Measurements from ENCODE around the gene PRR12.

Gene PRR12

GRCh38 chr19:49565261-49565660 lies 25.7 kb upstream of the PRR12 start:
- DNase-seq (ENCODE audit: low read depth in 2 of 2) = no peak

- no peak for DNase-seq (ENCODE audit: low read depth in 2 of 2)
Measured at GRCh38 chr19:49566302-49566701, 24.7 kb upstream of the PRR12 start.

- DNase-seq (ENCODE audit: low read depth in 2 of 2) = no peak
Measured at GRCh38 chr19:49567861-49568441, 23.0 kb upstream of the PRR12 start.

GRCh38 chr19:49570138-49570856 lies 20.7 kb upstream of the PRR12 start:
- peak in 1 of 2 donors; percentile 68 for DNase-seq (ENCODE audit: low read depth in 2 of 2)

- DNase-seq (ENCODE audit: low read depth in 2 of 2) = no peak
Measured at GRCh38 chr19:49570997-49571676, 19.8 kb upstream of the PRR12 start.

GRCh38 chr19:49573009-49573408 lies 18.0 kb upstream of the PRR12 start:
- no peak for DNase-seq (ENCODE audit: low read depth in 2 of 2)

- no peak for DNase-seq (ENCODE audit: low read depth in 2 of 2)
Measured at GRCh38 chr19:49573425-49573824, 17.6 kb upstream of the PRR12 start.

GRCh38 chr19:49574206-49574755 lies 16.7 kb upstream of the PRR12 start:
- DNase-seq (ENCODE audit: low read depth in 2 of 2) = no peak

GRCh38 chr19:49579193-49579592 lies 11.8 kb upstream of the PRR12 start:
- no peak for DNase-seq (ENCODE audit: low read depth in 2 of 2)

GRCh38 chr19:49579947-49580263 lies 11.1 kb upstream of the PRR12 start:
- no peak for DNase-seq (ENCODE audit: low read depth in 2 of 2)

GRCh38 chr19:49580264-49581006 lies 10.5 kb upstream of the PRR12 start, which contains the start of gene NOSIP:
NOSIP (minus strand) TSS chr19:49580556; CDS start chr19:49560691, 19,865 bp downstream.
- peak; percentile 93 to 94 for DNase-seq (ENCODE audit: low read depth in 2 of 2)

GRCh38 chr19:49581007-49581508 lies 9.9 kb upstream of the PRR12 start, which contains the start of gene PRRG2:
PRRG2 (plus strand) TSS chr19:49581316; CDS start chr19:49583220, 1,904 bp downstream.
- DNase-seq (ENCODE audit: low read depth in 2 of 2) = no peak

- no peak for DNase-seq (ENCODE audit: low read depth in 2 of 2)
Measured at GRCh38 chr19:49583239-49583638, 7.7 kb upstream of the PRR12 start.

GRCh38 chr19:49585023-49585422 lies 6.0 kb upstream of the PRR12 start:
- no peak for DNase-seq (ENCODE audit: low read depth in 2 of 2)

- no peak for DNase-seq (ENCODE audit: low read depth in 2 of 2)
Measured at GRCh38 chr19:49587227-49587626, 3.8 kb upstream of the PRR12 start.

- no peak for DNase-seq (ENCODE audit: low read depth in 2 of 2)
Measured at GRCh38 chr19:49588365-49589122, 2.4 kb upstream of the PRR12 start.

GRCh38 chr19:49589502-49589905 lies 1.5 kb upstream of the PRR12 start:
- no peak for DNase-seq (ENCODE audit: low read depth in 2 of 2)

- peak; percentile 90 to 91 for DNase-seq (ENCODE audit: low read depth in 2 of 2)
Measured at GRCh38 chr19:49590071-49590970, 661 bp upstream of the PRR12 start.

GRCh38 chr19:49591731-49592485 lies 926 bp downstream of the PRR12 start:
- no peak for DNase-seq (ENCODE audit: low read depth in 2 of 2)

Data from stimulated activated CD8-positive, alpha-beta memory T cell treated with anti-CD3 and anti-CD28 coated beads, Interleukin-7, amount 100 ng/mL, for 4 hours (primary cell).